K562 (cell line): ENCODE results near the gene CAPZB. TPM values are rescaled to one million over a fixed set of nuclear protein-coding genes. Genes with fewer than 3 reads are reported as not detected.

Experiments used
- ETS1 ChIP-seq: conservative IDR thresholded peaks from 2 replicates; pipeline ENCODE4 v1.6.1; 2011; ENCODE audit warnings: low read depth, mild to moderate bottlenecking, low read length; ENCODE audit not compliant: control insufficient read depth
- GATA2 ChIP-seq: sonication (generic); formaldehyde crosslinking; IDR thresholded peaks from 2 replicates; pipeline ENCODE4 v1.4.0; 2020; ENCODE audit warnings: mild to moderate bottlenecking, missing genetic modification reagents
- GTF2A2 ChIP-seq: IDR thresholded peaks from 2 replicates; pipeline ENCODE4 v1.6.1; 2016; ENCODE audit warnings: mild to moderate bottlenecking, missing genetic modification characterization, missing compliant biosample characterization
- HBP1 ChIP-seq: fragments of 450-650 bp; formaldehyde crosslinking; IDR thresholded peaks from 2 replicates; pipeline ENCODE4 v1.4.0; 2022; ENCODE audit warnings: missing genetic modification characterization
- PRDM10 ChIP-seq: fragments of 450-650 bp; IDR thresholded peaks from 2 replicates; pipeline ENCODE4 v1.6.1; 2018; ENCODE audit not compliant: partially characterized antibody
- PTTG1 ChIP-seq: fragments of 450-650 bp; IDR thresholded peaks from 2 replicates; pipeline ENCODE4 v1.6.1; 2016; ENCODE audit warnings: low read depth, mild to moderate bottlenecking, missing genetic modification characterization, missing compliant biosample characterization
- RCOR1 ChIP-seq, 2 experiments: IDR thresholded peaks; 2 replicates each; pipeline ENCODE4 v1.6.1; 2012; ENCODE audit warnings: low read depth in 2 of 2, low read length in 2 of 2, borderline replicate concordance in 1 of 2, improper control_type of control experiment in 1 of 2
- ZNF324 ChIP-seq: fragments of 250-450 bp; sonication (Bioruptor Pico); IDR thresholded peaks from 2 replicates; pipeline ENCODE4 v1.4.0; 2020; ENCODE audit warnings: mild to moderate bottlenecking
- ZNF584 ChIP-seq: fragments of 200-800 bp; sonication (Bioruptor generic); IDR thresholded peaks from 2 replicates; pipeline ENCODE4 v1.6.1; 2016; ENCODE audit warnings: low read depth, mild to moderate bottlenecking, missing genetic modification characterization, missing compliant biosample characterization
- ZNF830 ChIP-seq: fragments of 250-450 bp; sonication (Bioruptor Pico); IDR thresholded peaks from 2 replicates; pipeline ENCODE4 v1.5.0; 2021; ENCODE audit warnings: mild to moderate bottlenecking
- polyA plus RNA-seq, 8 experiments: library from polyadenylated mRNA; depleted of rRNA in 4 of 8; stranded (reverse) in 5 of 8; unstranded in 3 of 8; fragments of >200 nt; fragmentation: Nextera tagmentation in 2 of 8; fragmentation: Illumina TruSeq in 1 of 8; extraction: Ambion mirVana in 2 of 8; extraction: Trizol in 1 of 8; gene quantifications; 2 replicates each; pipeline versions ENCODE4 v1.2.1 to v1.2.3, GENCODE V29; 2011 to 2014; ENCODE audit warnings: inconsistent platforms in 1 of 8, missing spikeins in 1 of 8
- total RNA-seq, 7 experiments: library from RNA; depleted of rRNA in 6 of 7; stranded (reverse); fragments of >200 nt in 6 of 7; fragmentation: Illumina TruSeq in 2 of 7; extraction: Trizol in 2 of 7; gene quantifications; 2 replicates each; pipeline versions ENCODE4 v1.2.1 to v1.2.3, GENCODE V29; 2011 to 2021; ENCODE audit warnings: low replicate concordance in 1 of 7
- TF ChIP-seq, protein P1 (sequence below), 2 experiments: IDR thresholded peaks; 2 replicates each; pipeline ENCODE4 v1.6.1; 2012; ENCODE audit warnings: improper control_type of control experiment in 2 of 2, low read depth in 2 of 2, low read length in 2 of 2, borderline replicate concordance in 1 of 2

CAPZB gene
- total and polyA plus RNA-seq, 9 of the 15 experiments (the other 6 are each of a cell fraction or from before 2014, with no cell fraction given) = 57.6 to 297 (median 125) TPM

- no peak for TF ChIP-seq RCOR1 (IDR thresholded peaks at IDR 0.05; ENCODE audit: borderline replicate concordance in 1 of 2, low read depth in 2 of 2, low read length in 2 of 2)
- TF ChIP-seq GTF2A2 (tag) = no peak
- no peak for TF ChIP-seq PRDM10
- TF ChIP-seq ZNF830 (CRISPR knock-in tag) = no peak
- no peak for TF ChIP-seq PTTG1 (tag)
- TF ChIP-seq ZNF324 (CRISPR knock-in tag) = no peak
- no peak for TF ChIP-seq ETS1
- TF ChIP-seq ZNF584 (CRISPR knock-in tag) = no peak
- TF ChIP-seq GATA2 (CRISPR knock-in tag) = peak; percentile 22; the same call in 1 of the 2 replicates
- no peak for TF ChIP-seq HBP1 (CRISPR knock-in tag)
- TF ChIP-seq, protein P1, sequence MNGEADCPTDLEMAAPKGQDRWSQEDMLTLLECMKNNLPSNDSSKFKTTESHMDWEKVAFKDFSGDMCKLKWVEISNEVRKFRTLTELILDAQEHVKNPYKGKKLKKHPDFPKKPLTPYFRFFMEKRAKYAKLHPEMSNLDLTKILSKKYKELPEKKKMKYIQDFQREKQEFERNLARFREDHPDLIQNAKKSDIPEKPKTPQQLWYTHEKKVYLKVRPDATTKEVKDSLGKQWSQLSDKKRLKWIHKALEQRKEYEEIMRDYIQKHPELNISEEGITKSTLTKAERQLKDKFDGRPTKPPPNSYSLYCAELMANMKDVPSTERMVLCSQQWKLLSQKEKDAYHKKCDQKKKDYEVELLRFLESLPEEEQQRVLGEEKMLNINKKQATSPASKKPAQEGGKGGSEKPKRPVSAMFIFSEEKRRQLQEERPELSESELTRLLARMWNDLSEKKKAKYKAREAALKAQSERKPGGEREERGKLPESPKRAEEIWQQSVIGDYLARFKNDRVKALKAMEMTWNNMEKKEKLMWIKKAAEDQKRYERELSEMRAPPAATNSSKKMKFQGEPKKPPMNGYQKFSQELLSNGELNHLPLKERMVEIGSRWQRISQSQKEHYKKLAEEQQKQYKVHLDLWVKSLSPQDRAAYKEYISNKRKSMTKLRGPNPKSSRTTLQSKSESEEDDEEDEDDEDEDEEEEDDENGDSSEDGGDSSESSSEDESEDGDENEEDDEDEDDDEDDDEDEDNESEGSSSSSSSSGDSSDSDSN (IDR thresholded peaks at IDR 0.05; ENCODE audit: borderline replicate concordance in 1 of 2, low read depth in 2 of 2, low read length in 2 of 2) = no peak
Measured at GRCh38 chr1:19407494-19408096, 77.7 kb downstream of the CAPZB start (continued).
